ENCODE measurements around the gene SLC39A9. TPM values are rescaled to one million over a fixed set of nuclear protein-coding genes. Genes with fewer than 3 reads are reported as not detected.

SLC39A9 gene
- total and polyA plus RNA-seq, 2 of the 13 experiments (the other 11 are each of a cell fraction or from before 2014, with no cell fraction given), result 46.6 to 69.5 TPM

GRCh38 chr14:69398053-69398817 is at the start of gene SLC39A9, which contains the start of gene ERH (continued):
- TF ChIP-seq, protein P1, sequence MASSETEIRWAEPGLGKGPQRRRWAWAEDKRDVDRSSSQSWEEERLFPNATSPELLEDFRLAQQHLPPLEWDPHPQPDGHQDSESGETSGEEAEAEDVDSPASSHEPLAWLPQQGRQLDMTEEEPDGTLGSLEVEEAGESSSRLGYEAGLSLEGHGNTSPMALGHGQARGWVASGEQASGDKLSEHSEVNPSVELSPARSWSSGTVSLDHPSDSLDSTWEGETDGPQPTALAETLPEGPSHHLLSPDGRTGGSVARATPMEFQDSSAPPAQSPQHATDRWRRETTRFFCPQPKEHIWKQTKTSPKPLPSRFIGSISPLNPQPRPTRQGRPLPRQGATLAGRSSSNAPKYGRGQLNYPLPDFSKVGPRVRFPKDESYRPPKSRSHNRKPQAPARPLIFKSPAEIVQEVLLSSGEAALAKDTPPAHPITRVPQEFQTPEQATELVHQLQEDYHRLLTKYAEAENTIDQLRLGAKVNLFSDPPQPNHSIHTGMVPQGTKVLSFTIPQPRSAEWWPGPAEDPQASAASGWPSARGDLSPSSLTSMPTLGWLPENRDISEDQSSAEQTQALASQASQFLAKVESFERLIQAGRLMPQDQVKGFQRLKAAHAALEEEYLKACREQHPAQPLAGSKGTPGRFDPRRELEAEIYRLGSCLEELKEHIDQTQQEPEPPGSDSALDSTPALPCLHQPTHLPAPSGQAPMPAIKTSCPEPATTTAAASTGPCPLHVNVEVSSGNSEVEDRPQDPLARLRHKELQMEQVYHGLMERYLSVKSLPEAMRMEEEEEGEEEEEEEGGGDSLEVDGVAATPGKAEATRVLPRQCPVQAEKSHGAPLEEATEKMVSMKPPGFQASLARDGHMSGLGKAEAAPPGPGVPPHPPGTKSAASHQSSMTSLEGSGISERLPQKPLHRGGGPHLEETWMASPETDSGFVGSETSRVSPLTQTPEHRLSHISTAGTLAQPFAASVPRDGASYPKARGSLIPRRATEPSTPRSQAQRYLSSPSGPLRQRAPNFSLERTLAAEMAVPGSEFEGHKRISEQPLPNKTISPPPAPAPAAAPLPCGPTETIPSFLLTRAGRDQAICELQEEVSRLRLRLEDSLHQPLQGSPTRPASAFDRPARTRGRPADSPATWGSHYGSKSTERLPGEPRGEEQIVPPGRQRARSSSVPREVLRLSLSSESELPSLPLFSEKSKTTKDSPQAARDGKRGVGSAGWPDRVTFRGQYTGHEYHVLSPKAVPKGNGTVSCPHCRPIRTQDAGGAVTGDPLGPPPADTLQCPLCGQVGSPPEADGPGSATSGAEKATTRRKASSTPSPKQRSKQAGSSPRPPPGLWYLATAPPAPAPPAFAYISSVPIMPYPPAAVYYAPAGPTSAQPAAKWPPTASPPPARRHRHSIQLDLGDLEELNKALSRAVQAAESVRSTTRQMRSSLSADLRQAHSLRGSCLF (CRISPR knock-in tag; IDR thresholded peaks at IDR 0.05; ENCODE audit: borderline replicate concordance), result 0 out of 2 replicates have a peak, but pooled peaks have one; percentile 24
- peak; percentile 96 for TF ChIP-seq GABPB1 (CRISPR knock-in tag; IDR thresholded peaks at IDR 0.05)
- no peak for TF ChIP-seq ZNF512 (CRISPR knock-in tag; IDR thresholded peaks at IDR 0.05)
- TF ChIP-seq ZNF274 (CRISPR knock-in tag; IDR thresholded peaks at IDR 0.05), result peak; percentile 20
- TF ChIP-seq PBX3 (CRISPR knock-in tag; IDR thresholded peaks at IDR 0.05; ENCODE audit: borderline replicate concordance), result no peak
- peak; percentile 98 for TF ChIP-seq CREM (IDR thresholded peaks at IDR 0.05)
- peak; percentile 15; the same call in 1 of the 2 replicates for TF ChIP-seq CREM (CRISPR knock-in tag; IDR thresholded peaks at IDR 0.05)
- TF ChIP-seq, protein P2, sequence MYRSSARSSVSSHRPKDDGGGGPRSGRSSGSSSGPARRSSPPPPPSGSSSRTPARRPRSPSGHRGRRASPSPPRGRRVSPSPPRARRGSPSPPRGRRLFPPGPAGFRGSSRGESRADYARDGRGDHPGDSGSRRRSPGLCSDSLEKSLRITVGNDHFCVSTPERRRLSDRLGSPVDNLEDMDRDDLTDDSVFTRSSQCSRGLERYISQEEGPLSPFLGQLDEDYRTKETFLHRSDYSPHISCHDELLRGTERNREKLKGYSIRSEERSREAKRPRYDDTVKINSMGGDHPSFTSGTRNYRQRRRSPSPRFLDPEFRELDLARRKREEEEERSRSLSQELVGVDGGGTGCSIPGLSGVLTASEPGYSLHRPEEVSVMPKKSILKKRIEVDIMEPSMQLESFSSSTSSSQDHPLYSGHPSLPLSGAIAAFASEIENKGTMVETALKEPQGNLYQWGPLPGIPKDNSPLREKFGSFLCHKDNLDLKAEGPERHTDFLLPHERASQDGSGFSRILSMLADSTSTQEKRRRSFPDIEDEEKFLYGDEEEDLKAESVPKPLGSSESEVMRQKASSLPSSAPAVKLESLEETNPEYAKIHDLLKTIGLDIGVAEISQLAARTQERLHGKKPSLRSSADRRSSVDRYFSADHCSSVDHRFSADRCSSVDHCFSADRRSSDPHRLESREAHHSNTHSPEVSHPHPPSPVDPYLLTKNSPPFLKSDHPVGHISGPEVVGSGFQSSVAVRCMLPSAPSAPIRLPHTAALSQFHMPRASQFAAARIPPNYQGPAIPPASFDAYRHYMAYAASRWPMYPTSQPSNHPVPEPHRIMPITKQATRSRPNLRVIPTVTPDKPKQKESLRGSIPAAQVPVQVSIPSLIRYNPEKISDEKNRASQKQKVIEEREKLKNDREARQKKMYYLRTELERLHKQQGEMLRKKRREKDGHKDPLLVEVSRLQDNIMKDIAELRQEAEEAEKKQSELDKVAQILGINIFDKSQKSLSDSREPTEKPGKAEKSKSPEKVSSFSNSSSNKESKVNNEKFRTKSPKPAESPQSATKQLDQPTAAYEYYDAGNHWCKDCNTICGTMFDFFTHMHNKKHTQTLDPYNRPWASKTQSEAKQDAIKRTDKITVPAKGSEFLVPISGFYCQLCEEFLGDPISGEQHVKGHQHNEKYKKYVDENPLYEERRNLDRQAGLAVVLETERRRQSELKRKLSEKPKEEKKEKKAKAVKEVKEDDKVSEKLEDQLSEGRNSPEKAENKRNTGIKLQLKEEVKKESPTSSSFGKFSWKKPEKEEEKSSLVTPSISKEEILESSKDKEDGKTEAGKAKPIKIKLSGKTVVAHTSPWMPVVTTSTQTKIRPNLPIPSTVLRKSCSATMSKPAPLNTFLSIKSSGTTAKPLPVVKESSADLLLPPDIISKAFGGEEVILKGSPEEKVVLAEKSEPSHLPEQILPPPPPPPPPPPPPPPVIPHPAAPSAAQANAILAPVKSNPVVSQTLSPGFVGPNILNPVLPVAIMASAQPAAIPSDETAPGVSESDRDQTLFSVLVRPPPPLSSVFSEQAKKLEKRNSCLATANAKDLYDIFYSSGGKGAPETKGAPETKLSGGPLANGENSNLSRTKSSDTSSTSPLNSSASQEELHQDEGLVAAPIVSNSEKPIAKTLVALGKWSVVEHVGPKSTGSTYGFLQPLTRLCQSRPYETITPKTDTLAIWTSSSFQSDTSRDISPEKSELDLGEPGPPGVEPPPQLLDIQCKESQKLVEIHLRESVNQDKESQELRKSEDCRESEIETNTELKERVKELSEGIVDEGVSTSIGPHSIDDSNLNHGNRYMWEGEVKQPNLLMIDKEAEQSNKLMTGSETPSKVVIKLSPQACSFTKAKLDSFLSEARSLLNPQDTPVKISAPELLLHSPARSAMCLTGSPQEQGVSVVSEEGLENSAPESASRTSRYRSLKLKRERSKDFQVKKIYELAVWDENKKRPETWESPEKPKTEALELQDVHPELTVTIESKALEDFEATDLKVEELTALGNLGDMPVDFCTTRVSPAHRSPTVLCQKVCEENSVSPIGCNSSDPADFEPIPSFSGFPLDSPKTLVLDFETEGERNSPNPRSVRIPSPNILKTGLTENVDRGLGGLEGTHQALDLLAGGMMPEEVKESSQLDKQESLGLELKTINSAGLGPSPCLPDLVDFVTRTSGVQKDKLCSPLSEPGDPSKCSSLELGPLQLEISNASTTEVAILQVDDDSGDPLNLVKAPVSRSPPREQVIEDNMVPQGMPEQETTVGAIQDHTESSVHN (CRISPR knock-in tag; IDR thresholded peaks at IDR 0.05), result 0 out of 2 replicates have a peak, but pooled peaks have one; percentile 45
- TF ChIP-seq ZNF639 (CRISPR knock-in tag; conservative IDR thresholded peaks at IDR 0.05), result 0 out of 2 replicates have a peak, but pooled peaks have one; percentile 22

All from HepG2 (cell line).